Activated naive CD4-positive, alpha-beta T cell treated with anti-CD3 and anti-CD28 coated beads, Interleukin-2, amount 50 U/mL, for 24 hours (primary cell): ENCODE data around the gene MAGT1.
"Not testable (repeated sequence)": the region's sequence is repeated elsewhere in the genome, so short reads cannot be mapped to it uniquely, and the experiment has no call there.

Experiments used
- H3K27ac Mint-ChIP-seq: one replicate; pipeline ENCODE4 v1.8.0; 2021; ENCODE audit warnings: mild to moderate bottlenecking, mixed read lengths
- H3K27me3 Mint-ChIP-seq: one replicate; pipeline ENCODE4 v1.8.0; 2021; ENCODE audit warnings: mixed read lengths
- H3K36me3 Mint-ChIP-seq: one replicate; pipeline ENCODE4 v1.8.0; 2021; ENCODE audit warnings: mixed read lengths
- H3K4me1 Mint-ChIP-seq: one replicate; pipeline ENCODE4 v1.8.0; 2021; ENCODE audit warnings: mixed read lengths
- H3K4me3 Mint-ChIP-seq: one replicate; pipeline ENCODE4 v1.8.0; 2021; ENCODE audit warnings: mild to moderate bottlenecking, mixed read lengths
- H3K9me3 Mint-ChIP-seq: one replicate; pipeline ENCODE4 v1.8.0; 2021; ENCODE audit warnings: mixed read lengths

The MAGT1 gene

DNA sequence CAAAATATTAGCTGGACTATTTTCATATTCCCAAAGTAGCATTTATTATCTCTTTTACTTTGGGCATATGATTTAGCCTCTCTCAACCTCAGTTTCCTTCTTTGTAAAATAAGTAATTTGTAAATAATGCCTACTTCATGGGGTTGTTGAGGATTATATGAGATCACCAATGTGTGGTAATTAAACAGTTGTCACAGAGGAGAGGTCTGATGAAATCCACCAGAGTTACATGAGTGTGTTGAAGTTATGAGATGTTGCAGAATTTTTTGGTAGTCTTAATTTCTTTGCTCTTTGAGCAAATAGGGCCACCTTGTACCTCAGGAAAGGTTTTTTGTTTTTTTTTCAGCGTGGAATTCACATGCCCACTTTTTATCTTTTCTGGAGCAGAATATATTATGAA is 5.5 kb upstream of the MAGT1 start:
- Mint-ChIP-seq H3K4me3 (peak overlapping the region; percentile 99), H3K27me3 (no peaks in the 10 kb centered on the region), H3K36me3 (peaks cover 6% of the 10 kb centered on the region), H3K27ac (peak overlapping the region; percentile 98), H3K9me3 (no peaks in the 10 kb centered on the region), H3K4me1 (peaks cover 22% of the 10 kb centered on the region)

DNA sequence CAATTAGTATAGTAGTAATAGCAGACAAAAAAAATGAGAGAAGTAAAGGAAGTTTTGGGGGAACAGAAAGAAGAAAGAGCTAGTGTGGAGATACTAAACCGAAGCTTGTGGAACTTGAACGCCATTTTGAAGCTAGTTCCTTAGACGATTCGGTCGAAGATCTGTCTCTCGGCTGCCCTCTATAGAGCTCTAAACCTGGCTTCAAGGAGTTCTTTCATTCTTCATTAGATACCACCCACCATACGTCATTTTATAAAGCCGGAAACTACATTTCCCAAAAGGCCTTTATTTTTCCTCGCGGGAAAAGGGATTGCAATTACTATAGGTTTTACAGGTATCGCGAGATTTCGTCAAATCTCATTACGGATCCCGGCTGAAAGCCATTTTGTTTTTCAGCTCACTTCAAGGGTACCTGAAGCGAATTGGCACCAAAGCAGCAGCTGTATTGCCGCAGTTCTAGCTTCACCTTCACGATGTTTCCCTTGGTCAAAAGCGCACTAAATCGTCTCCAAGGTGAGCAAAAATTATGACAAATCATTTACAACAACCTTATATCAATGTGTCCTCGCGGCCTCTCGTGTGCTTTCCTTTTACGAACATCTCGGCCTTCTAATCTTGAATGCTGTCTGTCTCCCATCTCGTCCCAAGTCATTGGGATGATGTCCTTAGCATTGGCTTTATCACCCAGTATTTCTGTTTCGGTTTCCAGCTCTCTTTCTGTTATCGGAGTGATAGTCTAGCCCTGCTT is 4.0 kb upstream of the MAGT1 start, which contains the start of gene COX7B:
Gene COX7B, plus strand, starts transcription at position 388 of the 748 bp plus-strand sequence. Its CDS starts 86 bp downstream, at position 474.
- H3K9me3 Mint-ChIP-seq = no peaks in the 10 kb centered on the region
- H3K27ac Mint-ChIP-seq = peak within 1 kb of the TSS; percentile 98
- H3K27me3 Mint-ChIP-seq = no peaks in the 10 kb centered on the region
- peaks cover 6% of the 10 kb centered on the region for H3K36me3 Mint-ChIP-seq
- peak within 1 kb of the TSS; percentile 99 for H3K4me3 Mint-ChIP-seq
- peaks cover 25% of the 10 kb centered on the region for H3K4me1 Mint-ChIP-seq

DNA sequence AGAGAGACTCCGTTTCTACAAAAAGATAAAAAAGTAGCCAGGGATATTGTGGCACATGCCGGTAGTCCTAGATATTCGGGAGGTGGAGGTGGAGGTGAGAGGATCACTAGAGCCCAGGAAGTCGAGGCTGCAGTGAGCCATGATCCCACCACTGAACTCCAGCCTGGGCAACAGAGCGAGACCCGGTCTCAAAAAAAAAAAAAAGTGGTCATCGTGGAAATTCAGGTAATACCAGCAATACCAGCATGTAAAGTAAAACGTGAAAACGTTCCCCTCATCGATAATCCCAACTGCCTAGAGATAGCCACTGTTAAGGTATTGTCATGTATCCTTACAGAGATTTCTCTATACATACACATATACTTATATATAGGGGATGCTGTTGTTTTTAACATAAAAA is 1.5 kb downstream of the MAGT1 start:
- H3K36me3 Mint-ChIP-seq = peaks cover 11% of the 10 kb centered on the region
- peaks cover 31% of the 10 kb centered on the region for H3K4me1 Mint-ChIP-seq
- peak overlapping the region; percentile 100 for H3K4me3 Mint-ChIP-seq
- H3K27me3 Mint-ChIP-seq = no peaks in the 10 kb centered on the region
- no peaks in the 10 kb centered on the region for H3K9me3 Mint-ChIP-seq
- H3K27ac Mint-ChIP-seq = peak overlapping the region; percentile 23

DNA sequence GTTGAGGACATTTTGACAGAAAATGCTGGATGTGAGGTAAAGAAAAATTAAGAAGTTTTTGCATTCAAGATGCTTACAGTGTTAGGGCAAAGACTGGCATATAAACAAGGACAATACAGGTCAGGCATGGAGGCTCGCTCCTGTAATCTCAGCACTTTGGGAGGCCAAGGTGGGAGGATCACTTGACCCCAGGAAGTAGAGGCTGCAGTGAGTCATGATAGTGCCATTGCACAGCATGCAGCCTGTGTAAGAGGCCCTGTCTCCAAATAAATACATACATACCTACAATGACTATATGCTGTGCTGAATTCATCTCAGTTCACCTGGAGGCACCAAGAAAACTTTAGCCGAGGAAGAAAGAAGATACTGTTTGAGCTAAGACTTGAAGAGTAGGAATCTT is 2.3 kb downstream of the MAGT1 start:
- Mint-ChIP-seq H3K4me1 (peaks cover 36% of the 10 kb centered on the region), H3K9me3 (no peaks in the 10 kb centered on the region), H3K27ac (peak overlapping the region; percentile 36), H3K27me3 (no peaks in the 10 kb centered on the region), H3K4me3 (peak overlapping the region; percentile 63), H3K36me3 (peaks cover 11% of the 10 kb centered on the region)

DNA sequence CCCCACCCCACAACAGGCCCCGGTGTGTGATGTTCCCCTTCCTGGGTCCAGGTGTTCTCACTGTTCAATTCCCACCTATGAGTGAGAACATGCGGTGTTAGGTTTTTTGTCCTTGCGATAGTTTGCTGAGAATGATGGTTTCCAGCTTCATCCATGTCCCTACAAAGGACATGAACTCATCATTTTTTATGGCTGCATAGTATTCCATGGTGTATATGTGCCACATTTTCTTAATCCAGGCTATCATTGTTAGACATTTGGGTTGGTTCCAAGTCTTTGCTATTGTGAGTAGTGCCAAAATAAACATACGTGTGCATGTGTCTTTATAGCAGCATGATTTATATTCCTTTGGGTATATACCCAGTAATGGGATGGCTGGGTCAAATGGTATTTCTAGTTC is 13.8 kb downstream of the MAGT1 start:
- H3K9me3 Mint-ChIP-seq, H3K4me3 Mint-ChIP-seq, H3K27me3 Mint-ChIP-seq, H3K36me3 Mint-ChIP-seq, H3K27ac Mint-ChIP-seq, H3K4me1 Mint-ChIP-seq: not testable (repeated sequence)

DNA sequence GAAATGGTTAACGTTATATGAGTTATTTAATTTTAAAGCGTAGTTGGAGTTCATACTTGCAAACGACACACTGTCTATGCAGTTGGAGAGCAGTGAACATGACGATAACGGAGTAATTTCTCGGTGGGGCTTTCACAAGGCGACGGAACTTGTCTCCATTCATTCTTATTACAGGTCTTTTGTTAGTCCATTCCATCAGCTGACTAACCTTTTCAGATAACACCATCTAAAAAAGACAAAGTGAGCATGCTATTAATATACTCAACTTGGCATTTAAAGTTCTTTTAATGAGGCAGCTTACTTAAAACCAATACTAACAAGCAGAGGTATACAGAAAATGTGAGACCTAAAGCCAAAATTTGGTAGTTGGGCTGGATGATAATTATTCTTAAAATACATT is 19.9 kb downstream of the MAGT1 start:
- peaks cover 10% of the 10 kb centered on the region for H3K36me3 Mint-ChIP-seq
- no peaks in the 10 kb centered on the region for H3K9me3 Mint-ChIP-seq
- H3K27ac Mint-ChIP-seq = no peak overlapping the region
- peaks cover 9% of the 10 kb centered on the region for H3K4me1 Mint-ChIP-seq
- H3K27me3 Mint-ChIP-seq = no peaks in the 10 kb centered on the region
- no peak overlapping the region for H3K4me3 Mint-ChIP-seq

DNA sequence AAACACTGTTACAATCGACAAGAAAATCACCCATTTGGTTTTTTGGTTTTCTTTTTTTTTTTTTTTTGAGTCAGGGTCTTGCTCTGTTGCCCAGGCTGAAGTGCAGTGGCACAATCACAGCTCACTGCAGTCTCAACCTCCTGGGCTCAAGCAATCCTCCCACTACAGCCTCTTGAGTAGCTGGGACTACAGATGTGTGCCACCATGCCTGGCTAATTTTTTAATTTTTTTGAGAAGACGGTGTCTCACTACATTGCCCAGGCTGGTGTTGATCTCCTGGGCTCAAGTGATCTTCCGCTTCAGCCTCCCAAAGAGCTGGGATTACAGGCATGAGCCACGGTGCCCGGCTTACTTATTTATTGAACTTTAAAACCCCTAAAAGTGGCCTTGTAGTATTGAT is 63.7 kb downstream of the MAGT1 start:
- not testable (repeated sequence) for H3K36me3 Mint-ChIP-seq, H3K4me1 Mint-ChIP-seq, H3K27me3 Mint-ChIP-seq, H3K27ac Mint-ChIP-seq, H3K9me3 Mint-ChIP-seq, H3K4me3 Mint-ChIP-seq

DNA sequence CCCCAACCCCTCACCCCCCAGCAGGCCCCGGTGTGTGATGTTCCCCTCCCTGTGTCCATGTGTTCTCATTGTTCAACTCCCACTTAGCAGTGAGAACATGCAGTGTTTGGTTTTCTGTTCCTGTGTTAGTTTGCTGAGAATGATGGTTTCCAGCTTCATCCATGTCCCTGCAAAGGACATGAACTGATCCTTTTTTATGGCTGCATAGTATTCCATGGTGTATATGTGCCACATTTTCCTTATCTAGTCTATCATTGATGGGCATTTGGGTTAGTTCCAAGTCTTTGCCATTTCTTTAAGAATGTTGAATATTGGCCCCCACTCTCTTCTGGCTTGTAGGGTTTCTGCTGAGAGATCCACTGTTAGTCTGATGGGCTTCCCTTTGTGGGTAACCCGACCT is 73.2 kb downstream of the MAGT1 start:
- not testable (repeated sequence) for H3K27ac Mint-ChIP-seq, H3K4me3 Mint-ChIP-seq, H3K27me3 Mint-ChIP-seq, H3K4me1 Mint-ChIP-seq, H3K9me3 Mint-ChIP-seq
- H3K36me3 Mint-ChIP-seq = peaks cover 15% of the 10 kb centered on the region

DNA sequence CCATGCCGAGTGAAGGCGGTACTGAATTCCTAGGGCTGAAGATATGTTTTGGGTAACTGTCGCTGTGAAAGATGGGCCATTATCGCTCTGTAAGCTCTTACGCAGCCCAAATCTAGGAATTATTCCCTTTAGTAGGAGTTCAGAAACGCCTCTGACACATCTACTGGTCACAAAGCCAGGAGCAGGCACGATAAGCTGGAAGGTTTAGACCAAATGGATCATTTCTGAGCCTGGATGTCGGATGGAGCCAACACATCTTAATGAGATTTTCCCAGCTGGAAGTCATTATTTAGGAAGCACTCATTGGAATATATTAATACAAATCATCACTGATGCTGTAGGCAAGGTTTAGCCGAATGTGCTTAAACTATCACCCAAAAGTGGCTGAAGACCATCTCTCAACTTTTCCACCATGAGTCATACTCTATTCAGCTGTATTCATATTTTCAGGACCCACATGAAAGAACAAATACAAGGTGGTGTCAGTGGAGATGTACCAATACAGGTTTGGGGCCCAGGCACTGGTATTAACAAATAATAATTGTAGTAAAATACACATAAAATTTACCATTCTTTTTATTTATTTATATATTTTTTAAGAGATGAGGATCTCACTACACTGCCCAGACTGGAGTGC is 75.0 kb downstream of the MAGT1 start:
- Mint-ChIP-seq H3K27ac (no peak overlapping the region), H3K27me3 (no peaks in the 10 kb centered on the region), H3K4me1 (peaks cover 7% of the 10 kb centered on the region), H3K9me3 (no peaks in the 10 kb centered on the region), H3K4me3 (no peak overlapping the region), H3K36me3 (peaks cover 4% of the 10 kb centered on the region)

DNA sequence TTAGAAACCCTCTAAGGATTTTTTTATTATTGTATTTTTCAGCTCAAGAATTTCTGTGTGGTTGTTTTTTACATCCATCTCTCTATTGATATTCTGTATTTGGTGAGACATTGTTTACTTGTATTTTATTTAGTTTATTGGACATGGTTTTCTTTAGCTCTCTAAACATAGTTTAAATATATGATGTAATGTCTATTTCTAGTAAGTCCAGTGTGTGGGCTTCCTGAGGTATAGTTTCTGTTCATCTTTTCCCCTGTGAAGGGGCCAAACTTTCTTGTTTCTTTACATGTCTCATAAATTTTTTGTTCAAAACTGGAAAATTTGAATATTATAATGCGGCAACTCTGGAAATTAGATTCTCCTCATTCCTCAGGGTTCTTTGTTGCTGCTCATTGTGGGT is 81.0 kb downstream of the MAGT1 start:
- peaks cover 4% of the 10 kb centered on the region for H3K4me1 Mint-ChIP-seq
- no peaks in the 10 kb centered on the region for H3K27me3 Mint-ChIP-seq
- no peak overlapping the region for H3K4me3 Mint-ChIP-seq
- H3K9me3 Mint-ChIP-seq = no peaks in the 10 kb centered on the region
- no peaks in the 10 kb centered on the region for H3K36me3 Mint-ChIP-seq
- H3K27ac Mint-ChIP-seq = no peak overlapping the region

DNA sequence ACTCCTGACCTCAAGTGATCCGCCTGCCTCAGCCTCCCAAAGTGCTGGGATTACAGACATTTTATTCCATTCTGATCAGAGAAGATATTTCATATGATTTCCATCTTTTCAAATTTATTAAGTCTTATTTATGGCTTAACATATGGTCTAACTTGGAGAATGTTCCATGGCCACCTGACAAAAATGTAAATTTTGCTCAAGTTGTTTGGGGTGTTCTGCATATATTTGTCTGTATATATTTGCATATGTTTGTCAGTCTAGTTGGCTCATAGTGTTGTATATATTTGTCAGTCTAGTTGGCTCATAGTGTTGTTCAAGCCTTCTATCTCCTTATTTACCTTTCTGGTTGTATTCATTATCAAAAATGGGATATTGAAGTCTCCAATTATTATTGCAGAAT is 93.0 kb downstream of the MAGT1 start:
- peaks cover 4% of the 10 kb centered on the region for H3K9me3 Mint-ChIP-seq
- H3K27me3 Mint-ChIP-seq = no peaks in the 10 kb centered on the region
- H3K36me3 Mint-ChIP-seq = no peaks in the 10 kb centered on the region
- H3K4me3 Mint-ChIP-seq = no peak overlapping the region
- H3K4me1 Mint-ChIP-seq = no peaks in the 10 kb centered on the region
- no peak overlapping the region for H3K27ac Mint-ChIP-seq

DNA sequence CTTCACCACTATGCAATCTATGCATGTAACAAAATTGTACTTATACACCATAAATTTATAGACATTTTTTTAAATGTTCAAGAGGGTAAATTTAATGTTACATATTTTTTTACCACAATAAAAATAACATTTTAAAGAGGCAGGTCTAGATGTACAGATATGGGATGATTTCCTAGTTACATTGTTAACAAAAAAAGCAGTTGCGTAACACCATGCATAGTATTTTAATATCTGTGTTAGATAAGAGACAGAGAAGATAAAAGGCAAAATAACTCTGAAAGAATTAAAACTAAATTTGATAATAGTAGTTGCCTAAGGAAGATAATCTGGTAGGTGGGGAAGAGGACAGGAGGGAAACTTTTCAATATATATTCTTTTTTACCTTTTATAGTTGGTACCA is 100.1 kb downstream of the MAGT1 start:
- Mint-ChIP-seq H3K4me1 (no peaks in the 10 kb centered on the region), H3K36me3 (no peaks in the 10 kb centered on the region), H3K27me3 (no peaks in the 10 kb centered on the region), H3K9me3 (no peaks in the 10 kb centered on the region), H3K4me3 (no peak overlapping the region), H3K27ac (no peak overlapping the region)

DNA sequence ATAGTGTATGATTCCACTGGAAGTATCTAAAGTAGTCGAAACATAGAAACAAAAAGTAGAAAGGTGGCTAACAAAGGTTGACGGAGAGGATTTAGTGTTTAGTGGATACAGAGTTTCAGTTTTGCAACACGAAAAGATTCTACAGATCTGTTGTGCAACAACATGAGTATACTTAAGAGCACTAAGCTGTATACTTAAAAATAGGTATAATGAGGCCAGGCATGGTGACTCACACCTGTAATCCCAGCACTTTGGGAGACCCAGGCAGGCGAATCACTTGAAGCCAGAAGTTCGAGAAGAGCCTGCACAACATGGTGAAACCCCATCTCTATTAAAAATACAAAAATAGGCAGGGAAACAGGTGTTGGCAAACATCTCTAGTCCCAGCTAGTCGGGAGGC is 101.3 kb downstream of the MAGT1 start:
- Mint-ChIP-seq H3K4me3 (no peak overlapping the region), H3K9me3 (no peaks in the 10 kb centered on the region)

DNA sequence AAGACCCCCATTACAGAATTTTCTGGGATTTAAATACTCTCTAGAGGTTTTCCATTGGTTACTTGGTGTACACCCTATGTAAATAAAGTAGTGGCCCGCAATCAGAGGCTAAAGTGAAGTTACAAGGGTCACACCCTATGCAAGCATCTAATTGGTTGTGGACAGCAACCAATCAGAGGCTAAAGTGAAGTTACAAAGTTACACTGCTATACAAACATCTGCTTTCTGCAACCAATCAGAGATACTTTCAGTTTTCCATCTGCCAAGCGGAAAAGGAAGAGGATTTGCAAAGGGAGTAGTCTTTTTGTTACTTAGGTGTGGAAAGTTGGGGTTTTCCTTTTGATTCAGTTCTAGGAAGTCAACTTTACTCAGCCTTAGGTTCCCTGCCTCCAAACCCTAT is 107.2 kb downstream of the MAGT1 start:
- peak overlapping the region; percentile 87 for H3K27ac Mint-ChIP-seq
- peaks cover 2% of the 10 kb centered on the region for H3K36me3 Mint-ChIP-seq
- no peaks in the 10 kb centered on the region for H3K27me3 Mint-ChIP-seq
- H3K4me1 Mint-ChIP-seq = peaks cover 26% of the 10 kb centered on the region
- H3K9me3 Mint-ChIP-seq = no peaks in the 10 kb centered on the region
- H3K4me3 Mint-ChIP-seq = peak overlapping the region; percentile 77

More for the DNA sequence above, 101.3 kb downstream of the MAGT1 start:
- Mint-ChIP-seq H3K27me3 (no peaks in the 10 kb centered on the region), H3K27ac (no peak overlapping the region), H3K4me1 (no peaks in the 10 kb centered on the region), H3K36me3 (no peaks in the 10 kb centered on the region)

DNA sequence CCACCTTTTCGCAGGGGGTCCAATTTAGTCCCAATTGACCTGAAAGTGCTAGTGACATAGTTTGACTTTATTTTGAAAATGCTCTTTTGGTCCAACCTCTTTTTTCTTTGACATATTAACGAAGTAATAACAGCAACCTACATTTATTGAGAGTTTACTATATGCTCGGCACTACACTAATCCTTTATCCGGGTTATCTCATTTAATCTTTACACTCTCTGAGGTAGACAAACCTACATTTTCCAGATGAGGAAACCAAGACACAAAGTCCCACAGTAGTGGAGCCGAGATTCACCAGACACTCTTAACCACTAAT is 108.9 kb downstream of the MAGT1 start:
- peak overlapping the region; percentile 100 for H3K4me3 Mint-ChIP-seq
- H3K4me1 Mint-ChIP-seq = peaks cover 32% of the 10 kb centered on the region
- no peaks in the 10 kb centered on the region for H3K9me3 Mint-ChIP-seq
- no peaks in the 10 kb centered on the region for H3K27me3 Mint-ChIP-seq
- H3K36me3 Mint-ChIP-seq = peaks cover 2% of the 10 kb centered on the region
- H3K27ac Mint-ChIP-seq = peak overlapping the region; percentile 100

DNA sequence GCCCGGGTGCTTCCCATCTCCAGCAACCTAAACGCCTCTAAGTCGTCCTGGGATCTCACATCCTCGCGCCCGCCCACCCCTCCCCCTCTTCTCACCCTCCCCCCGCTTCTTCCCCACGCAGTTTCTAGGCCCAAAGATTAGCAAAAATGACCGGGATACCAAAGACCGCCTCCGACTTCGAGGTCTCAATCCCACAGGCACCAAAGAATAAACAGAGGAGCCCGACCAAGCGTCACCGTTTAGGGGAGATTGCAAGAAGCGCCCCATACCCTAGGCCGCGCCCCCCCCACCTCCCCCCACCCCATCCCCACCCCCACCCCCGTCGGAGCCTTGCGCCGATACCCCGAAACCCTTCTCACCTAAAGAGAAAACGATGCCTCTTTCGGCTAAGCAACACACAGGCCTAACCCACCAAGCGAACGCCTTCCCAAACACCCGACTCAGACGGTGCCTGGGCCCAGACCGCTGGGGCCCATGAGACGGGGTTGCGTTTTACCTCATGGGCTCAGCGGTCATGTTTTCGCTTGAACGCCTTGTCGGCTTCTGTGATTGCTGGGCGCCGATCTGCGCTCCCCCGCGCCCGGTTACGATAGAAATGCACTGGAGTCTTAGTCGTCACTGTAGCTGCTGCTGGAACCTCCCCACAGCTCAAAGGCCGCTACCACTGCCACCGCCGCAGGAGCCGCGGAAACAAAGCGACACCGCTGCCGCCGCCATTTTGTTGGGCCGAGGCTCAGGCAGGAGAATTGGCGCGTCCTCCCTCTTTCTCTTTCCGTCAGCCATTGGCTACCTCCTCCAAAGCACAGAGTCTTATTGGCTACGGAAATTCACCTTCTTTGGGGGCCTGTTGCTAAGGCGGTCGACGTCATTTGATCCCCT is 109.5 kb downstream of the MAGT1 start, which contains the start of gene ATRX:
Gene ATRX, minus strand, starts transcription at position 731 of the 879 bp plus-strand sequence. Its CDS starts 215 bp downstream, at position 516.
- peak within 1 kb of the TSS; percentile 100 for H3K27ac Mint-ChIP-seq
- H3K4me3 Mint-ChIP-seq = peak within 1 kb of the TSS; percentile 100
- H3K36me3 Mint-ChIP-seq = peaks cover 2% of the 10 kb centered on the region
- H3K9me3 Mint-ChIP-seq = no peaks in the 10 kb centered on the region
- peaks cover 32% of the 10 kb centered on the region for H3K4me1 Mint-ChIP-seq
- no peaks in the 10 kb centered on the region for H3K27me3 Mint-ChIP-seq
